ENCODE results near the gene AGO1.

- TF ChIP-seq CTCF (IDR thresholded peaks at IDR 0.05) (no peak), ZFX (IDR thresholded peaks at IDR 0.05; ENCODE audit: borderline replicate concordance) (no peak)
These were observed 76.3 kb downstream of the AGO1 start for GRCh38 chr1:35959304-35959703.
